WTC11 (cell line): ENCODE results near the gene KIAA0232. TPM values are rescaled to one million over a fixed set of nuclear protein-coding genes. Genes with fewer than 3 reads are reported as not detected.
"Not testable (repeated sequence)": the region's sequence is repeated elsewhere in the genome, so short reads cannot be mapped to it uniquely, and the experiment has no call there.

Source experiments
- ATAC-seq: fragments of 200-7000 bp; cut with Tn5 transposase; 2 replicates; pipeline ENCODE4 v1.10.0; 2021; ENCODE audit warnings: mild to moderate bottlenecking, moderate library complexity
- CTCF ChIA-PET: fragments of 300-600 bp; sonication (Branson Sonifier 250); formaldehyde crosslinking; loops from one replicate; lab custom pipeline; 2021; ENCODE audit warnings: antibody characterized with exemption; lab: Charles Lee
- POLR2A ChIA-PET: fragments of 350-600 bp; sonication (Branson Sonifier 250); formaldehyde crosslinking; loops from one replicate; lab custom pipeline; 2021; ENCODE audit warnings: antibody characterized with exemption; lab: Charles Lee
- DNase-seq: peaks from one replicate; pipeline ENCODE4 v3.0.0; 2021; ENCODE audit warnings: low spot score
- H3K27ac Mint-ChIP-seq: 2 replicates; pipeline ENCODE4 v1.8.0; 2021; ENCODE audit warnings: mixed read lengths
- H3K27me3 Mint-ChIP-seq: 2 replicates; pipeline ENCODE4 v1.8.0; 2021; ENCODE audit warnings: low read depth, mild to moderate bottlenecking, moderate library complexity, mixed read lengths
- H3K36me3 Mint-ChIP-seq: 2 replicates; pipeline ENCODE4 v1.8.0; 2021; ENCODE audit warnings: mixed read lengths
- H3K4me1 Mint-ChIP-seq: 2 replicates; pipeline ENCODE4 v1.8.0; 2022; ENCODE audit warnings: mixed read lengths
- H3K4me3 Mint-ChIP-seq: 2 replicates; pipeline ENCODE4 v1.8.0; 2021; ENCODE audit warnings: mild to moderate bottlenecking, moderate library complexity, mixed read lengths
- H3K9me3 Mint-ChIP-seq: 2 replicates; pipeline ENCODE4 v1.8.0; 2021; ENCODE audit warnings: mixed read lengths
- CREB1 ChIP-seq: sonication (generic); formaldehyde crosslinking; IDR thresholded peaks from 2 replicates; pipeline ENCODE4 v1.8.0; 2023; ENCODE audit warnings: mild to moderate bottlenecking, missing genetic modification reagents
- EMX1 ChIP-seq: fragments of 250-450 bp; sonication (Bioruptor Pico); IDR thresholded peaks from 2 replicates; pipeline ENCODE4 v1.8.0; 2021; ENCODE audit warnings: mild to moderate bottlenecking
- ESRRA ChIP-seq: sonication (generic); formaldehyde crosslinking; IDR thresholded peaks from 2 replicates; pipeline ENCODE4 v1.8.1; 2022; ENCODE audit warnings: mild to moderate bottlenecking, missing genetic modification reagents, borderline replicate concordance
- GABPB1 ChIP-seq: sonication (generic); formaldehyde crosslinking; IDR thresholded peaks from 2 replicates; pipeline ENCODE4 v1.8.1; 2023; ENCODE audit warnings: mild to moderate bottlenecking, missing genetic modification reagents
- GRHL2 ChIP-seq: fragments of 250-450 bp; sonication (Bioruptor Pico); IDR thresholded peaks from 2 replicates; pipeline ENCODE4 v1.8.0; 2022; ENCODE audit warnings: mild to moderate bottlenecking, moderate library complexity; ENCODE audit not compliant: insufficient replicate concordance, severe bottlenecking
- IRF2 ChIP-seq: sonication (generic); formaldehyde crosslinking; IDR thresholded peaks from 2 replicates; pipeline ENCODE4 v1.8.0; 2022; ENCODE audit warnings: low read depth, missing genetic modification reagents, borderline replicate concordance
- MYBL2 ChIP-seq: sonication (generic); formaldehyde crosslinking; IDR thresholded peaks from 2 replicates; pipeline ENCODE4 v1.8.1; 2023; ENCODE audit warnings: mild to moderate bottlenecking, moderate library complexity, missing genetic modification reagents
- ZNF232 ChIP-seq: sonication (generic); formaldehyde crosslinking; IDR thresholded peaks from 2 replicates; pipeline ENCODE4 v1.8.0; 2022; ENCODE audit warnings: mild to moderate bottlenecking, missing genetic modification reagents
- ZNF423 ChIP-seq: fragments of 250-450 bp; sonication (Bioruptor Pico); IDR thresholded peaks from 2 replicates; pipeline ENCODE4 v2.1.2; 2022; ENCODE audit warnings: mild to moderate bottlenecking, moderate library complexity
- total RNA-seq: library from RNA; stranded (reverse); gene quantifications from 3 replicates; pipeline ENCODE4 v1.2.3, GENCODE V29; 2021
- TF ChIP-seq, protein P1 (sequence below): sonication (generic); formaldehyde crosslinking; conservative IDR thresholded peaks from 2 replicates; pipeline ENCODE4 v1.8.1; 2022; ENCODE audit warnings: mild to moderate bottlenecking, missing genetic modification reagents
- TF ChIP-seq, protein P2 (sequence below): sonication (generic); formaldehyde crosslinking; IDR thresholded peaks from 2 replicates; pipeline ENCODE4 v1.8.1; 2023; ENCODE audit warnings: mild to moderate bottlenecking, missing genetic modification reagents, moderate library complexity
- TF ChIP-seq, protein P3 (sequence below): fragments of 250-450 bp; sonication (Bioruptor Pico); IDR thresholded peaks from 2 replicates; pipeline ENCODE4 v1.9.0; 2021; ENCODE audit warnings: moderate library complexity, mild to moderate bottlenecking, inconsistent platforms, borderline replicate concordance
- TF ChIP-seq, protein P4 (sequence below): fragments of 250-450 bp; sonication (Bioruptor Pico); IDR thresholded peaks from 2 replicates; pipeline ENCODE4 v1.8.0; 2021; ENCODE audit warnings: mild to moderate bottlenecking
- TF ChIP-seq, protein P5 (sequence below): sonication (generic); formaldehyde crosslinking; IDR thresholded peaks from 2 replicates; pipeline ENCODE4 v1.8.1; 2023; ENCODE audit warnings: mild to moderate bottlenecking, missing genetic modification reagents, moderate library complexity
- TF ChIP-seq, protein P6 (sequence below): fragments of 200-600 bp; IDR thresholded peaks from 2 replicates; pipeline ENCODE4 v1.8.0; 2022; ENCODE audit warnings: antibody characterized with exemption
- TF ChIP-seq, protein P7 (sequence below): sonication (generic); formaldehyde crosslinking; IDR thresholded peaks from 2 replicates; pipeline ENCODE4 v1.8.0; 2023; ENCODE audit warnings: missing genetic modification reagents
- TF ChIP-seq, protein P8 (sequence below): fragments of 250-450 bp; sonication (Bioruptor Pico); IDR thresholded peaks from 2 replicates; pipeline ENCODE4 v1.9.0; 2021; ENCODE audit warnings: mild to moderate bottlenecking
- TF ChIP-seq, protein P9 (sequence below): sonication (generic); formaldehyde crosslinking; IDR thresholded peaks from 2 replicates; pipeline ENCODE4 v1.8.1; 2022; ENCODE audit warnings: low read depth, mild to moderate bottlenecking, moderate library complexity, missing genetic modification reagents, borderline replicate concordance

The KIAA0232 gene
- total RNA-seq, 1 experiment from 2014 or later = 23.2 TPM

DNA sequence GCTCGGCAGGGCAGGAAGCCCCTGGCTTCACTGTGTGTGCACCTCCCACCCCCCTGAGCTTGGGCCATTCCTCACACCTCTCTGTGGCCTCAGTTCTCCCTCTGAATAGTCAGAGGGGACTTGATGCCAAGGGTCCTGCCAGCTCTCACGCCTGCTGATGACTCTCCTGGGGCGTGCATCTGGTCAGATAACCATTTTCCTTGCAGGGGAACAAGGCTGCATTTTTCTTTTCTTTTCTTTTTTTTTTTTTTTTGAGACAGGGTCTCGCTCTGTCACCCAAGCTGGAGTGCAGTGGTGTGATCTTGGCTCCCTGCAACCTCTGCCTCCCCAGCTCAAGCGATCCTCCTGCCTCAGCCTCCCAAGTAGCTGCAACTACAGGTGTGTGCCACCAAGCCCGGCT, 124.0 kb downstream of the KIAA0232 start:
- H3K27ac Mint-ChIP-seq, POLR2A ChIA-PET, H3K36me3 Mint-ChIP-seq, DNase-seq, H3K9me3 Mint-ChIP-seq, H3K4me3 Mint-ChIP-seq, ATAC-seq: not testable (repeated sequence)
- CTCF ChIA-PET = interaction anchor here (0.6 to 7.4 kb wide), 11 partner anchors 10 to 190 kb away, joined by 3 to 83 read pairs (median 4); partner anchors contain the start of genes GRPEL1 and TADA2B
- peaks cover 12% of the 10 kb centered on the region for H3K27me3 Mint-ChIP-seq
- H3K4me1 Mint-ChIP-seq = peaks cover 30% of the 10 kb centered on the region

DNA sequence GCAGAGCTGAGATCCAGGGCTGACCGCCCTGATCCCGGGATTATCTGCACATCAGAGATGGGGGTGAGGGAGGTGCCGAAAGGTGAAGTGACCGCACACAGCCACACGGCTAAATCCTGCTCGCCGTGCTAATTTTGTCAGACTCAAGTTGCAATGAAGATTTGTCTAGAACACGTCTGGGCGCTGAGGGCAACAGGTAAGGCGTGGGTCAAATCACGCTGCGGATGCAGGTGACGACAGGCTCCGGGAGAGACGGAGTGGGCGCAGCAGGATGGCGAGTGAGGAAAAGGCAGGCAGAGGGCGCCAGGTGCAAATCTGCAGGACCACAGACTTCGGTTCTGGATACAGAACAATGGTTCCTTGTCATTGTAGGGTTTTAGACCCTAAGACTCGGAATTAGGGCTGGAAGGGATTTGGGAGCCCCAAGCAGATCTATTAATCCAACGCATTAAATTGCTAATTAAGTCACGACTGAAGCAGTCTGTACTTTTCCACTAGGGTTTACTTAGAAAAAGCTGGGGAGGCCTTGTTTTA, 125.2 kb downstream of the KIAA0232 start:
- H3K4me3 Mint-ChIP-seq = peak overlapping the region; percentile 57
- H3K36me3 Mint-ChIP-seq = no peaks in the 10 kb centered on the region
- peak; percentile 71 for DNase-seq
- TF ChIP-seq, protein P1, sequence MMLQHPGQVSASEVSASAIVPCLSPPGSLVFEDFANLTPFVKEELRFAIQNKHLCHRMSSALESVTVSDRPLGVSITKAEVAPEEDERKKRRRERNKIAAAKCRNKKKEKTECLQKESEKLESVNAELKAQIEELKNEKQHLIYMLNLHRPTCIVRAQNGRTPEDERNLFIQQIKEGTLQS = no peak
- TF ChIP-seq, protein P2, sequence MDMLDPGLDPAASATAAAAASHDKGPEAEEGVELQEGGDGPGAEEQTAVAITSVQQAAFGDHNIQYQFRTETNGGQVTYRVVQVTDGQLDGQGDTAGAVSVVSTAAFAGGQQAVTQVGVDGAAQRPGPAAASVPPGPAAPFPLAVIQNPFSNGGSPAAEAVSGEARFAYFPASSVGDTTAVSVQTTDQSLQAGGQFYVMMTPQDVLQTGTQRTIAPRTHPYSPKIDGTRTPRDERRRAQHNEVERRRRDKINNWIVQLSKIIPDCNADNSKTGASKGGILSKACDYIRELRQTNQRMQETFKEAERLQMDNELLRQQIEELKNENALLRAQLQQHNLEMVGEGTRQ (CRISPR knock-in tag) = no peak
- no peak for TF ChIP-seq IRF2 (CRISPR knock-in tag)
- no peak for TF ChIP-seq MYBL2
- no peak for TF ChIP-seq GABPB1 (CRISPR knock-in tag)
- TF ChIP-seq, all 79 proteins: peak for 0
- Mint-ChIP-seq H3K27ac (0 out of 2 replicates have a peak overlapping the region, but pooled peaks have one; percentile 5), H3K27me3 (peaks cover 12% of the 10 kb centered on the region), H3K4me1 (peaks cover 33% of the 10 kb centered on the region), H3K9me3 (no peaks in the 10 kb centered on the region)
- POLR2A ChIA-PET = no interaction called here
- peak; percentile 34 for ATAC-seq
- CTCF ChIA-PET = interaction anchor here (0.7 to 7.4 kb wide), 15 partner anchors 8 to 194 kb away, joined by 3 to 83 read pairs (median 7); partner anchors contain the start of genes GRPEL1 and TADA2B

DNA sequence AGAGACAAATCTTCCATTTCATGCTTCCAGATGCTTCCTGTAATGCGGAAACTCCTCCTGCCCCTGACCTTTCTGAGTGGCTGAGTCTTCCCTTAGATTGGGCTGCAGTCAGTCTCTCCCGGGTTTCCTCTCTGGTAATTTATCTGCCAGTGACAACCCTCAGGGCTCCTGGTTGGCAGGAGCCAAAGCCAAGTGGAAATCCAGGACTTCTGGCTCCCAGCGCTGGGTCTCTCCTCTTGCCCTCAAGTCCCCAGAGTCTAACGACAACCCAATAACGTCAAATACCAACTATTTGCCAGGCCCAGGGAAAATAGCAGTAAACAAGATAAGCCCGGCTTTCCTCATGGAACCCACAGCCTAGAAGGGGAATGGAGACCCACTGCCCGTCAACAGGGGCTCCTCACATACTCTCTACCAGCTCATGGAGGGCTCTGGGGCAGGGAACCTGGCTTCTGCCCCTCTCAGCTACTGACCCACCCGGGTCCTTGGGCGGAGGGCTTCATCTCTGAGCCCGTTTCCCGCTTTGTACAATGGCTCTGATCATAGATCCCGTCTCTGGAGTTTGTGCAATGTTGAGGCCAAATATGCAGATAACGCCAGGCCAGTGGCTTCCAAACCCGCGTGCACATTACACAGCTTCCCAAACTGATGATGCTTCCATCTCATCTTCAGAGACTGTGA, 126.0 kb downstream of the KIAA0232 start:
- POLR2A ChIA-PET = interaction anchor here (0.6 to 1.6 kb wide), 6 partner anchors 45 to 159 kb away, joined by 3 to 6 read pairs (median 4); partner anchors contain the start of genes GRPEL1 and TADA2B
- no peak for ATAC-seq
- TF ChIP-seq, protein P3, sequence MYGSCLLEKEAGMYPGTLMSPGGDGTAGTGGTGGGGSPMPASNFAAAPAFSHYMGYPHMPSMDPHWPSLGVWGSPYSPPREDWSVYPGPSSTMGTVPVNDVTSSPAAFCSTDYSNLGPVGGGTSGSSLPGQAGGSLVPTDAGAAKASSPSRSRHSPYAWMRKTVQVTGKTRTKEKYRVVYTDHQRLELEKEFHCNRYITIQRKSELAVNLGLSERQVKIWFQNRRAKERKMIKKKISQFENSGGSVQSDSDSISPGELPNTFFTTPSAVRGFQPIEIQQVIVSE (CRISPR knock-in tag) = no peak
- TF ChIP-seq, protein P4, sequence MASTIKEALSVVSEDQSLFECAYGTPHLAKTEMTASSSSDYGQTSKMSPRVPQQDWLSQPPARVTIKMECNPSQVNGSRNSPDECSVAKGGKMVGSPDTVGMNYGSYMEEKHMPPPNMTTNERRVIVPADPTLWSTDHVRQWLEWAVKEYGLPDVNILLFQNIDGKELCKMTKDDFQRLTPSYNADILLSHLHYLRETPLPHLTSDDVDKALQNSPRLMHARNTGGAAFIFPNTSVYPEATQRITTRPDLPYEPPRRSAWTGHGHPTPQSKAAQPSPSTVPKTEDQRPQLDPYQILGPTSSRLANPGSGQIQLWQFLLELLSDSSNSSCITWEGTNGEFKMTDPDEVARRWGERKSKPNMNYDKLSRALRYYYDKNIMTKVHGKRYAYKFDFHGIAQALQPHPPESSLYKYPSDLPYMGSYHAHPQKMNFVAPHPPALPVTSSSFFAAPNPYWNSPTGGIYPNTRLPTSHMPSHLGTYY (CRISPR knock-in tag) = no peak
- TF ChIP-seq, protein P5, sequence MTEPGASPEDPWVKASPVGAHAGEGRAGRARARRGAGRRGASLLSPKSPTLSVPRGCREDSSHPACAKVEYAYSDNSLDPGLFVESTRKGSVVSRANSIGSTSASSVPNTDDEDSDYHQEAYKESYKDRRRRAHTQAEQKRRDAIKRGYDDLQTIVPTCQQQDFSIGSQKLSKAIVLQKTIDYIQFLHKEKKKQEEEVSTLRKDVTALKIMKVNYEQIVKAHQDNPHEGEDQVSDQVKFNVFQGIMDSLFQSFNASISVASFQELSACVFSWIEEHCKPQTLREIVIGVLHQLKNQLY (CRISPR knock-in tag) = no peak
- TF ChIP-seq ESRRA (CRISPR knock-in tag) = no peak
- no peak for TF ChIP-seq GABPB1 (CRISPR knock-in tag)
- TF ChIP-seq CREB1 (CRISPR knock-in tag) = no peak
- TF ChIP-seq, protein P6, sequence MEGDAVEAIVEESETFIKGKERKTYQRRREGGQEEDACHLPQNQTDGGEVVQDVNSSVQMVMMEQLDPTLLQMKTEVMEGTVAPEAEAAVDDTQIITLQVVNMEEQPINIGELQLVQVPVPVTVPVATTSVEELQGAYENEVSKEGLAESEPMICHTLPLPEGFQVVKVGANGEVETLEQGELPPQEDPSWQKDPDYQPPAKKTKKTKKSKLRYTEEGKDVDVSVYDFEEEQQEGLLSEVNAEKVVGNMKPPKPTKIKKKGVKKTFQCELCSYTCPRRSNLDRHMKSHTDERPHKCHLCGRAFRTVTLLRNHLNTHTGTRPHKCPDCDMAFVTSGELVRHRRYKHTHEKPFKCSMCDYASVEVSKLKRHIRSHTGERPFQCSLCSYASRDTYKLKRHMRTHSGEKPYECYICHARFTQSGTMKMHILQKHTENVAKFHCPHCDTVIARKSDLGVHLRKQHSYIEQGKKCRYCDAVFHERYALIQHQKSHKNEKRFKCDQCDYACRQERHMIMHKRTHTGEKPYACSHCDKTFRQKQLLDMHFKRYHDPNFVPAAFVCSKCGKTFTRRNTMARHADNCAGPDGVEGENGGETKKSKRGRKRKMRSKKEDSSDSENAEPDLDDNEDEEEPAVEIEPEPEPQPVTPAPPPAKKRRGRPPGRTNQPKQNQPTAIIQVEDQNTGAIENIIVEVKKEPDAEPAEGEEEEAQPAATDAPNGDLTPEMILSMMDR = no peak
- TF ChIP-seq, protein P7, sequence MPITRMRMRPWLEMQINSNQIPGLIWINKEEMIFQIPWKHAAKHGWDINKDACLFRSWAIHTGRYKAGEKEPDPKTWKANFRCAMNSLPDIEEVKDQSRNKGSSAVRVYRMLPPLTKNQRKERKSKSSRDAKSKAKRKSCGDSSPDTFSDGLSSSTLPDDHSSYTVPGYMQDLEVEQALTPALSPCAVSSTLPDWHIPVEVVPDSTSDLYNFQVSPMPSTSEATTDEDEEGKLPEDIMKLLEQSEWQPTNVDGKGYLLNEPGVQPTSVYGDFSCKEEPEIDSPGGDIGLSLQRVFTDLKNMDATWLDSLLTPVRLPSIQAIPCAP = no peak
- no peak for TF ChIP-seq IRF2 (CRISPR knock-in tag)
- TF ChIP-seq, protein P8, sequence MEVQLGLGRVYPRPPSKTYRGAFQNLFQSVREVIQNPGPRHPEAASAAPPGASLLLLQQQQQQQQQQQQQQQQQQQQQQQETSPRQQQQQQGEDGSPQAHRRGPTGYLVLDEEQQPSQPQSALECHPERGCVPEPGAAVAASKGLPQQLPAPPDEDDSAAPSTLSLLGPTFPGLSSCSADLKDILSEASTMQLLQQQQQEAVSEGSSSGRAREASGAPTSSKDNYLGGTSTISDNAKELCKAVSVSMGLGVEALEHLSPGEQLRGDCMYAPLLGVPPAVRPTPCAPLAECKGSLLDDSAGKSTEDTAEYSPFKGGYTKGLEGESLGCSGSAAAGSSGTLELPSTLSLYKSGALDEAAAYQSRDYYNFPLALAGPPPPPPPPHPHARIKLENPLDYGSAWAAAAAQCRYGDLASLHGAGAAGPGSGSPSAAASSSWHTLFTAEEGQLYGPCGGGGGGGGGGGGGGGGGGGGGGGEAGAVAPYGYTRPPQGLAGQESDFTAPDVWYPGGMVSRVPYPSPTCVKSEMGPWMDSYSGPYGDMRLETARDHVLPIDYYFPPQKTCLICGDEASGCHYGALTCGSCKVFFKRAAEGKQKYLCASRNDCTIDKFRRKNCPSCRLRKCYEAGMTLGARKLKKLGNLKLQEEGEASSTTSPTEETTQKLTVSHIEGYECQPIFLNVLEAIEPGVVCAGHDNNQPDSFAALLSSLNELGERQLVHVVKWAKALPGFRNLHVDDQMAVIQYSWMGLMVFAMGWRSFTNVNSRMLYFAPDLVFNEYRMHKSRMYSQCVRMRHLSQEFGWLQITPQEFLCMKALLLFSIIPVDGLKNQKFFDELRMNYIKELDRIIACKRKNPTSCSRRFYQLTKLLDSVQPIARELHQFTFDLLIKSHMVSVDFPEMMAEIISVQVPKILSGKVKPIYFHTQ (CRISPR knock-in tag) = no peak
- no peak for TF ChIP-seq ZNF423 (CRISPR knock-in tag)
- TF ChIP-seq, protein P9, sequence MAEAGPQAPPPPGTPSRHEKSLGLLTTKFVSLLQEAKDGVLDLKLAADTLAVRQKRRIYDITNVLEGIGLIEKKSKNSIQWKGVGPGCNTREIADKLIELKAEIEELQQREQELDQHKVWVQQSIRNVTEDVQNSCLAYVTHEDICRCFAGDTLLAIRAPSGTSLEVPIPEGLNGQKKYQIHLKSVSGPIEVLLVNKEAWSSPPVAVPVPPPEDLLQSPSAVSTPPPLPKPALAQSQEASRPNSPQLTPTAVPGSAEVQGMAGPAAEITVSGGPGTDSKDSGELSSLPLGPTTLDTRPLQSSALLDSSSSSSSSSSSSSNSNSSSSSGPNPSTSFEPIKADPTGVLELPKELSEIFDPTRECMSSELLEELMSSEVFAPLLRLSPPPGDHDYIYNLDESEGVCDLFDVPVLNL (CRISPR knock-in tag) = no peak
- TF ChIP-seq ZNF232 = no peak
- no peak for TF ChIP-seq EMX1 (CRISPR knock-in tag)
- no peak for TF ChIP-seq GRHL2 (CRISPR knock-in tag)

More for the DNA sequence above, 126.0 kb downstream of the KIAA0232 start:
- CTCF ChIA-PET = interaction anchor here (0.6 to 7.4 kb wide), 23 partner anchors 9 to 768 kb away, joined by 3 to 83 read pairs (median 4); partner anchors contain the start of genes GRPEL1 and TADA2B
- Mint-ChIP-seq H3K36me3 (no peaks in the 10 kb centered on the region), H3K4me3 (peak overlapping the region; percentile 83), H3K4me1 (peaks cover 33% of the 10 kb centered on the region), H3K9me3 (no peaks in the 10 kb centered on the region), H3K27ac (peak overlapping the region; percentile 69), H3K27me3 (peaks cover 12% of the 10 kb centered on the region)
- peak; percentile 7 for DNase-seq
